ENCODE measurements around the gene RETN. TPM values are rescaled to one million over a fixed set of nuclear protein-coding genes. Genes with fewer than 3 reads are reported as not detected.

RETN gene
- total and polyA plus RNA-seq, 2 of the 8 experiments (the other 6 are each of a cell fraction or from before 2014, with no cell fraction given), result not detected

DNA sequence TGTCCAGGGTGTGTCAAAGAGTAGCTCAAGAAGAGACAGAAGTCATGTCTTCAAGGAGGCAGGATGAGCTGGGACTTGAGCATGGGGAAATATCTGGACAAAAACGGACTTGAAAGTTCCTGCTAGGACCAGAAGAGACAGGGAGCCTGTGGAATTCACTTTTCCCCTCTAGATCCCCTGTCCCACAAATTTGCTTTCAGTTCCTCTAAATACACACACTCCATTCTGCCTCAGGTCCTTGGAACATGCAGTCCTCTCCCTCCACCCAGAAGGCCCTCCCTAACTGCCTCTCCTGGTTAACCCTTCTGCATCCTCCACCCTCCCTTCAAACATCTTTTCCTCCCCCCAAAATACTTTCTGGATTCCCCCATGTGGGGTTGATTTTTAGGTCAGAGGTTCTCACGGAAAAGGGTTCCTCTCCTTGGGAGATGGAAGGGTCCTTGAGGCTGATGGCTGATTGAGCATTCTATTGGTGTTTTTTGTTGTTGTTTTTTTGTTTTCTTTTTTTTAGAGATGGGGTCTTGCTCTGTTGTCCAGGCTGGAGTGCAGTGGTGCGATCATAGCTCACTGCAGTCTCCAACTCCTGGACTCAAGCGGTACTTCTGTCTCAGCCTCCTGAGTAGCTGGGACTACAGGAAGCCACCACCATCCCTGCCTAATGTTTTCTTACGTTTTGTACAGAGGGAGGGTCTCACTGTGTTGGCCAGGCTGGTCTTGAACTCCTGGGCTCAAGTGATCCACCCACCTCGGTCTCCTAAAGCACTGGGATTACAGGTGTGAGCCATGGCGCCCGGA lies 6.9 kb upstream of the RETN start (continued):
- TF ChIP-seq, protein P1, sequence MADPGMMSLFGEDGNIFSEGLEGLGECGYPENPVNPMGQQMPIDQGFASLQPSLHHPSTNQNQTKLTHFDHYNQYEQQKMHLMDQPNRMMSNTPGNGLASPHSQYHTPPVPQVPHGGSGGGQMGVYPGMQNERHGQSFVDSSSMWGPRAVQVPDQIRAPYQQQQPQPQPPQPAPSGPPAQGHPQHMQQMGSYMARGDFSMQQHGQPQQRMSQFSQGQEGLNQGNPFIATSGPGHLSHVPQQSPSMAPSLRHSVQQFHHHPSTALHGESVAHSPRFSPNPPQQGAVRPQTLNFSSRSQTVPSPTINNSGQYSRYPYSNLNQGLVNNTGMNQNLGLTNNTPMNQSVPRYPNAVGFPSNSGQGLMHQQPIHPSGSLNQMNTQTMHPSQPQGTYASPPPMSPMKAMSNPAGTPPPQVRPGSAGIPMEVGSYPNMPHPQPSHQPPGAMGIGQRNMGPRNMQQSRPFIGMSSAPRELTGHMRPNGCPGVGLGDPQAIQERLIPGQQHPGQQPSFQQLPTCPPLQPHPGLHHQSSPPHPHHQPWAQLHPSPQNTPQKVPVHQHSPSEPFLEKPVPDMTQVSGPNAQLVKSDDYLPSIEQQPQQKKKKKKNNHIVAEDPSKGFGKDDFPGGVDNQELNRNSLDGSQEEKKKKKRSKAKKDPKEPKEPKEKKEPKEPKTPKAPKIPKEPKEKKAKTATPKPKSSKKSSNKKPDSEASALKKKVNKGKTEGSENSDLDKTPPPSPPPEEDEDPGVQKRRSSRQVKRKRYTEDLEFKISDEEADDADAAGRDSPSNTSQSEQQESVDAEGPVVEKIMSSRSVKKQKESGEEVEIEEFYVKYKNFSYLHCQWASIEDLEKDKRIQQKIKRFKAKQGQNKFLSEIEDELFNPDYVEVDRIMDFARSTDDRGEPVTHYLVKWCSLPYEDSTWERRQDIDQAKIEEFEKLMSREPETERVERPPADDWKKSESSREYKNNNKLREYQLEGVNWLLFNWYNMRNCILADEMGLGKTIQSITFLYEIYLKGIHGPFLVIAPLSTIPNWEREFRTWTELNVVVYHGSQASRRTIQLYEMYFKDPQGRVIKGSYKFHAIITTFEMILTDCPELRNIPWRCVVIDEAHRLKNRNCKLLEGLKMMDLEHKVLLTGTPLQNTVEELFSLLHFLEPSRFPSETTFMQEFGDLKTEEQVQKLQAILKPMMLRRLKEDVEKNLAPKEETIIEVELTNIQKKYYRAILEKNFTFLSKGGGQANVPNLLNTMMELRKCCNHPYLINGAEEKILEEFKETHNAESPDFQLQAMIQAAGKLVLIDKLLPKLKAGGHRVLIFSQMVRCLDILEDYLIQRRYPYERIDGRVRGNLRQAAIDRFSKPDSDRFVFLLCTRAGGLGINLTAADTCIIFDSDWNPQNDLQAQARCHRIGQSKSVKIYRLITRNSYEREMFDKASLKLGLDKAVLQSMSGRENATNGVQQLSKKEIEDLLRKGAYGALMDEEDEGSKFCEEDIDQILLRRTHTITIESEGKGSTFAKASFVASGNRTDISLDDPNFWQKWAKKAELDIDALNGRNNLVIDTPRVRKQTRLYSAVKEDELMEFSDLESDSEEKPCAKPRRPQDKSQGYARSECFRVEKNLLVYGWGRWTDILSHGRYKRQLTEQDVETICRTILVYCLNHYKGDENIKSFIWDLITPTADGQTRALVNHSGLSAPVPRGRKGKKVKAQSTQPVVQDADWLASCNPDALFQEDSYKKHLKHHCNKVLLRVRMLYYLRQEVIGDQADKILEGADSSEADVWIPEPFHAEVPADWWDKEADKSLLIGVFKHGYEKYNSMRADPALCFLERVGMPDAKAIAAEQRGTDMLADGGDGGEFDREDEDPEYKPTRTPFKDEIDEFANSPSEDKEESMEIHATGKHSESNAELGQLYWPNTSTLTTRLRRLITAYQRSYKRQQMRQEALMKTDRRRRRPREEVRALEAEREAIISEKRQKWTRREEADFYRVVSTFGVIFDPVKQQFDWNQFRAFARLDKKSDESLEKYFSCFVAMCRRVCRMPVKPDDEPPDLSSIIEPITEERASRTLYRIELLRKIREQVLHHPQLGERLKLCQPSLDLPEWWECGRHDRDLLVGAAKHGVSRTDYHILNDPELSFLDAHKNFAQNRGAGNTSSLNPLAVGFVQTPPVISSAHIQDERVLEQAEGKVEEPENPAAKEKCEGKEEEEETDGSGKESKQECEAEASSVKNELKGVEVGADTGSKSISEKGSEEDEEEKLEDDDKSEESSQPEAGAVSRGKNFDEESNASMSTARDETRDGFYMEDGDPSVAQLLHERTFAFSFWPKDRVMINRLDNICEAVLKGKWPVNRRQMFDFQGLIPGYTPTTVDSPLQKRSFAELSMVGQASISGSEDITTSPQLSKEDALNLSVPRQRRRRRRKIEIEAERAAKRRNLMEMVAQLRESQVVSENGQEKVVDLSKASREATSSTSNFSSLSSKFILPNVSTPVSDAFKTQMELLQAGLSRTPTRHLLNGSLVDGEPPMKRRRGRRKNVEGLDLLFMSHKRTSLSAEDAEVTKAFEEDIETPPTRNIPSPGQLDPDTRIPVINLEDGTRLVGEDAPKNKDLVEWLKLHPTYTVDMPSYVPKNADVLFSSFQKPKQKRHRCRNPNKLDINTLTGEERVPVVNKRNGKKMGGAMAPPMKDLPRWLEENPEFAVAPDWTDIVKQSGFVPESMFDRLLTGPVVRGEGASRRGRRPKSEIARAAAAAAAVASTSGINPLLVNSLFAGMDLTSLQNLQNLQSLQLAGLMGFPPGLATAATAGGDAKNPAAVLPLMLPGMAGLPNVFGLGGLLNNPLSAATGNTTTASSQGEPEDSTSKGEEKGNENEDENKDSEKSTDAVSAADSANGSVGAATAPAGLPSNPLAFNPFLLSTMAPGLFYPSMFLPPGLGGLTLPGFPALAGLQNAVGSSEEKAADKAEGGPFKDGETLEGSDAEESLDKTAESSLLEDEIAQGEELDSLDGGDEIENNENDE (IDR thresholded peaks at IDR 0.05; ENCODE audit: insufficient replicate concordance, low read length), result no peak
- no peak for TF ChIP-seq KDM1A (IDR thresholded peaks at IDR 0.05; ENCODE audit: borderline replicate concordance, low read length)
- TF ChIP-seq GABPA (IDR thresholded peaks at IDR 0.05; ENCODE audit: borderline replicate concordance, insufficient read depth, low read length), result no peak
- TF ChIP-seq EZH2 (IDR thresholded peaks at IDR 0.05; ENCODE audit: low read depth, low read length, severe bottlenecking), result no peak
- no peak for TF ChIP-seq BACH1 (IDR thresholded peaks at IDR 0.05; ENCODE audit: low read length)
- TF ChIP-seq BCL11A (IDR thresholded peaks at IDR 0.05; ENCODE audit: low read depth in 2 of 2, low read length in 2 of 2), result no peak
- TF ChIP-seq CHD2 (IDR thresholded peaks at IDR 0.05; ENCODE audit: low read length), result no peak

Measured in H1 (cell line).